Posterior vena cava (tissue), 2 donors: ENCODE measurements around the gene SHC1. TPM values are rescaled to one million over a fixed set of nuclear protein-coding genes. Genes with fewer than 3 reads are reported as not detected.

Experiments used
- DNase-seq: peaks from one replicate; pipeline ENCODE4 v3.0.0-alpha.2; 2020; ENCODE audit warnings: low spot score
- intact Hi-C, 2 donors: fragments of 100-400 bp; cut with DNase I; formaldehyde crosslinking; loops; one replicate each; pipeline versions ENCODE4 v1.14.1 to v1.14.2; 2022 to 2023
- total RNA-seq, 2 donors: library from RNA; stranded (reverse); fragmentation: NEBNext Ultra II Directional; extraction: Animal tissue kit (Norgen Biotek cat#: 25700); gene quantifications; one replicate each; pipeline ENCODE4 v1.2.1, GENCODE V29; 2021
- donor health status: DM: yes; HTN: yes; CAD: no.
- donor health status: DM: yes; HTN: yes; CAD: no.

SHC1 gene
- total RNA-seq, 2 donors from 2014 or later, result 135 to 149 TPM

GRCh38 chr1:154963643-154964042 is 6.9 kb downstream of the SHC1 start:
- DNase-seq, result no peak
- intact Hi-C loops, result loop anchor here in 1 of 2 donors (5.0 kb wide), 1 partner anchor 44 kb away; no protein-coding TSS in a partner anchor

GRCh38 chr1:154962795-154963330 is 7.7 kb downstream of the SHC1 start:
- DNase-seq, result no peak
- intact Hi-C loops, result loop anchor here in 1 of 2 donors (5.0 kb wide), 1 partner anchor 44 kb away; no protein-coding TSS in a partner anchor

GRCh38 chr1:154962156-154962749 is 8.3 kb downstream of the SHC1 start:
- intact Hi-C loops, result loop anchor here in 1 of 2 donors (5.0 kb wide), 1 partner anchor 45 kb away; no protein-coding TSS in a partner anchor
- no peak for DNase-seq

GRCh38 chr1:154961207-154962155 is 9.1 kb downstream of the SHC1 start, which contains the start of gene PYGO2:
Gene PYGO2, minus strand, starts transcription at chr1:154961782. Its CDS starts 206 bp downstream, at chr1:154961576.
- DNase-seq, result peak; percentile 95
- intact Hi-C loops, result loop anchor here in 1 of 2 donors (5.0 kb wide), 1 partner anchor 46 kb away; no protein-coding TSS in a partner anchor

DNA sequence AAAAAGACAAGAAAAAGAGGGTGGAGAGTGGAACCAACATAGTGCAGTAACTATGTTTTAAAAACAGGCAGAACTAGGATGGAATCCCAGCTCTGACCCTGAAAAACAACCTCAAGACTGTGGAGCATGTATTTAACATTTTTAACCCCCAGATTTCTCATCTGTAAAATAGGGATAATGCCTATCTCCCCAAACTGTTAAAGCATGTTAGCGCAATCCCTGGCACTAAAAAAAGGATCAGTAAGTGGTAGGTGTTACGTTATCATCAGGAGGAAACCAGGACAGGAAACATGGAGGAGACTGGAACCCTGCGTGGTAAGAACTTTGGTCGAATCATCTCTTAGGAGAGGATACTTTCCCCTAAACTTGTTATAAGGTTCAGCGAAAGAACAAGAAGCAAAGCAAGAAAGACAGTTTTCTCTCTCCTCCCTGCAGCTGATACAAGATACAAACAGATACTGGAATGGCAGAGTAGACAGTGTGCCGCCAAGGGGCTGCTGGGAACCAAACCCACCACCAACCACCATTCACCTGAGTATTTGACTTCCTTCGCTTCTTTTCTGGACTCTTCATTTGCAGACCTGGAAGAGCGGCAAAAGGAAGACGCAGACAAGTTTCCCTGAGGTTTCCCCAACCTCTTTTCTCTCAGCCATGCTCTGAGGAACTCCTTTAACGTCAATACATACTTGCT is 10.0 kb downstream of the SHC1 start:
- intact Hi-C loops, result loop anchor here in 1 of 2 donors (5.0 kb wide), 1 partner anchor 47 kb away; no protein-coding TSS in a partner anchor
- no peak for DNase-seq

DNA sequence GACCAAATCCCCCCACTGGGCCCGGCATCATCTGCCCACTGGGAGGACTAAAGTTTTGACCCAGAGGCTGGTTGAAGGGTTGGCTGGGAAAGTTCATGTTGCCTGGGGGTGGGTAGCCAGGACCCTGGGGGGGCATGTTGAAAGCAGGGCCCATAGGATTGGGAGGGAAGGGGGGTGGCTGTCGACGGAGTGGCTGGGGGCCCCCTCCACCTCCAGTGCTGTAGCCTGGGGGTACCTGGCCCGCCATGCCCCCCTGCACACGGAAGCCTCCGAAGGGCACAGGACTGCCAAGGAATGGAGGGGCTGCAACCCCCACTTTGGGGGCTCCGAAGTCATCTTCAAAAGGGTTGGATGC is 11.1 kb downstream of the SHC1 start:
- DNase-seq, result no peak
- intact Hi-C loops, result no loop called here

GRCh38 chr1:154958681-154959425 is 11.7 kb downstream of the SHC1 start:
- no peak for DNase-seq
- intact Hi-C loops, result no loop called here

DNA sequence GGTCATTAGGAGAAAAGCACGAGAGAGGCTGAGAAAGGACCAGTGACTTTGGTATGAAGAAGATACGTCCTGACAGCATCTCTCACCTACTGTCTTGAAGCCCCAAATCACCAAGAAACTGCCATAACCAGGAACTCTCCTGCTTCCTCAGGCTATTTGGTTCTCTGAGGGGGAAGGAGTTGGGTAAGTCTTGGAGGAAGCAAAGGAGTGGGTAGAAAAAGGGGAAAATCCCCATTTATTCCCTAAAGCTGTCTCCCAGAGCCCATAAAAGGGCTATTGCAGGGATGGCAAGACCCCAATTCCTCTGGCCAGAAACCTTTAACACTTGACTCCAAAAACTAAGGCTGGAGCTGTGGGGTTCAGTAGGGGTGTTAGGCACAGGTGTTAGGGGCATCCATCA is 12.5 kb downstream of the SHC1 start:
- intact Hi-C loops, result no loop called here
- no peak for DNase-seq

GRCh38 chr1:154957091-154957657 is 13.4 kb downstream of the SHC1 start:
- intact Hi-C loops, result no loop called here
- no peak for DNase-seq

- DNase-seq, result no peak
- intact Hi-C loops, result no loop called here
These were observed 14.0 kb downstream of the SHC1 start for GRCh38 chr1:154956544-154956941.

- intact Hi-C loops, result no loop called here
- DNase-seq, result no peak
These were observed 14.6 kb downstream of the SHC1 start, which contains the start of gene PBXIP1 for GRCh38 chr1:154955718-154956543. Gene PBXIP1, minus strand, starts transcription at chr1:154956099. Its CDS starts 2,378 bp downstream, at chr1:154953721.

DNA sequence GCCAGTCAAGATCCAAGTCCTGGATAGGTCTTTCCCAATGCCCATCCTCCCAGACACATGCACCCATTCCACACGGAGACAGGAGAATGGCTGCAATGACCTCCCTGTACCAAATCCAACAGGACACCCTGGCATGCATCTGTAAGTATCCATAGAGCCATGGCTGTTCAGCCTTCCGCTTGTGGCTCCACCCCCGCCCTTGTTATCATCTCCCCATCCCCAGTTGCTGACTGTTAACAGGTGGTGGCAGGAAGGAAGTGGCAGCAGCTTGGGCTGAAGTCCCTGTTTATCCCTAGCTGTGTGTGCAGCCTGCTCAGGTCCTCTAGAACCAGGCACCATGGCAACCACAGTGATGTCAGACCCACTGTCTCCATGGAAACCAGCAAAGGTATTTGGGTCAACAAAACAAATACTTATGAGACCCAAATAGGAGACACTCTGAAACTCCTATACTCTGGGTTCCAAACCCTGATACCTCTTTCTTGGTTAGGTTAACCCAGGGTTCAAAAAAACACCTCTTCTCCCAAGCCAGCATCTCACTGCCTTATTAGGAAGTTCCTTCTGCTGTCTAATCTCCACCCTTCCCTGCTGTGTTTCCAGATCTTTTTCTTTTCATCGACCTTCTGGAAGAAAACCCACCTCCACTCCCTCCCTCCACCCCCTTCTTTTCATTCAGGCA is 15.4 kb downstream of the SHC1 start:
- intact Hi-C loops, result no loop called here
- DNase-seq, result no peak

DNA sequence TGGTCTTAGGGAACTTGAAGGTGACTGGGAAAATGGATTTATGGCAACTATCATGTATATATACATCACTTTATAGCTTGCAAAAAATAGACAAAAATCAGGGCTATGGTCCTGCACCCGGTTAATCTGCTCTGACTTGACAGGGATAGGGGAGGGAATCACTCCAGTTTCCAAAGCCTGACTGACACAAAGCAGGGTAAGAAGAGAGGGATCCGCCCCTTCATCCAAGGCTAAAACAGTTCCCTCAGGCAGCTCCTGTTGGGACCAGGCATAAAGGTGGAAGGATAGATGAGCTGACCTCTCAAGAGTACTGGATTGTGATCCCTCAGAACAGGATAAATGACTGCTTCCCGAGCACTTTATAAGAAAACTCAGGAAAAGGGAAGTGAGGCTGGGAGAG is 16.0 kb downstream of the SHC1 start:
- no peak for DNase-seq
- intact Hi-C loops, result loop anchor here in 1 of 2 donors (1.0 kb wide), 1 partner anchor 48 kb away; the partner anchor contains the start of gene ZBTB7B

- no peak for DNase-seq
- intact Hi-C loops, result loop anchor here in 1 of 2 donors (1.0 kb wide), 1 partner anchor 49 kb away; the partner anchor contains the start of gene ZBTB7B
These were observed 16.9 kb downstream of the SHC1 start for GRCh38 chr1:154953611-154954038.

DNA sequence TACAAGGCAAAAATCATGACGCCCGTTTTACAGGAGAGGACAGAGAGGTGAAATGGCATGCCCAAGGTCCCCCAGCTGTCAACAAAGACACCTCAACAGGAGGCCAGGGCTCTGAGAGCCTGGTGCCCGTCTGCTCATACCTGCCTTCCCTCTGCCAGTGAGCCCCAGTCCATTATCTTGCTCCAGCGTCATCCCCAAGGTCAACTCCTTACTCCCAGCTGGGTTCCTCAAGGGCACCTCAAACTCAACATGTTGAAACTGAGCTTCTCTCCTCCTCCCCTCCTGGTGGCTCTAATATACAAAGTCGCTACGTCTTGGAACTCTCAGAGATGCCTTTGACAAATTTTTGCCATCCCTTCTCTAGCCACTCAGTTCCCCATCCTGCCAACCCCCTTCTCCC is 17.9 kb downstream of the SHC1 start:
- no peak for DNase-seq
- intact Hi-C loops, result no loop called here

DNA sequence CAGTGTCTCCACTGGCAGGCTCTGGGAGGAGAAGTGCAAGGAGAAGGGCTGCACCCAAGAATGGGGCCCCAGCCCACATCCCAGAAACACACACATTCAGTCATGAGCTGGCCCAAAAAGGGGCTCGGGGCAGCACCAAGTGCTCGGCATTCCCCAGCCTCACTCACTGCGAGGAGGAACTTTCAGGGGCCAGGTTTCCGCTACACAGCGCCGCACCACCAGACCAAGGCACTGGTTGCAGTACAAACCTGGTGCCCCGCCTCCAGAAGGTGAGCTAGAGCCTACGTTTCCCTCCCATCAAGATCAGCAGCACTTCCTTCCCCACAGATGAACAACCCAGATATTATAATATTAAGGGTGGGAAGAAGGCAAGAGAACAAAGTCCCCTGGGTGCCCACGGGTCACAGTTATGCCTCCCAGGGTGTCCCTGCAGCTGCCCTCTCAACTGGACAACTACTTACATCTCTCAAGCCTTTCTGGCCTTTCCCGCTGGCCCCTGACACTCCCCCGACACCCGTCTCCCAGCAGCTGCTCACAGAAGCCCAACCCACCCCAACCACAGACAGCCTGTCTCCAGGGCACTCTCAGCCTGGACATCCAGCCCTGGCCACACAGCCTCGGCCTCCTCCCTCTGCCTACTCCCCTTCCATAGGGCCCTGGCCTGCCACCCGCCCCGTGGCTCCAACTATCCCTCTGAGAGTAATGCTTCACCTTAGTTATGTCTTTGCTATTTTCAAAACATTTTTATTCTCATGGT is 18.5 kb downstream of the SHC1 start:
- no peak for DNase-seq
- intact Hi-C loops, result no loop called here
